ENCODE results near the gene RND3.

The RND3 gene

GRCh38 chr2:150487537-150488429, at the start of gene RND3:
Gene RND3, minus strand, starts transcription at chr2:150487667. Its CDS starts 250 bp downstream, at chr2:150487417.
- peak; percentile 90 to 95 (median 92) for DNase-seq

GRCh38 chr2:150535176-150535575, 47.7 kb upstream of the RND3 start:
- DNase-seq, result no peak

GRCh38 chr2:150532879-150533278, 45.4 kb upstream of the RND3 start:
- DNase-seq, result no peak

- no peak for DNase-seq
Measured at GRCh38 chr2:150532020-150532419, 44.6 kb upstream of the RND3 start.

GRCh38 chr2:150531591-150531990, 44.1 kb upstream of the RND3 start:
- no peak for DNase-seq

- no peak for DNase-seq
Measured at GRCh38 chr2:150530168-150530567, 42.7 kb upstream of the RND3 start.

- DNase-seq, result peak; percentile 19 to 66 (median 20)
Measured at GRCh38 chr2:150528861-150529801, 41.7 kb upstream of the RND3 start.

GRCh38 chr2:150526827-150527226, 39.4 kb upstream of the RND3 start:
- DNase-seq, result peak; percentile 29 to 73 (median 43)

GRCh38 chr2:150526006-150526405, 38.5 kb upstream of the RND3 start:
- DNase-seq, result no peak

GRCh38 chr2:150522269-150522668, 34.8 kb upstream of the RND3 start:
- DNase-seq, result peak in 2 of 3 donors; percentile 16 to 17

GRCh38 chr2:150520887-150521664, 33.6 kb upstream of the RND3 start:
- peak in 1 of 3 donors; percentile 23 for DNase-seq

- no peak for DNase-seq
Measured at GRCh38 chr2:150520033-150520432, 32.6 kb upstream of the RND3 start.

GRCh38 chr2:150517951-150518680, 30.6 kb upstream of the RND3 start:
- DNase-seq, result no peak

- no peak for DNase-seq
Measured at GRCh38 chr2:150513647-150514046, 26.2 kb upstream of the RND3 start.

GRCh38 chr2:150508497-150509137, 21.1 kb upstream of the RND3 start:
- no peak for DNase-seq

GRCh38 chr2:150507071-150507470, 19.6 kb upstream of the RND3 start:
- no peak for DNase-seq

- DNase-seq, result no peak
Measured at GRCh38 chr2:150505178-150505577, 17.7 kb upstream of the RND3 start.

GRCh38 chr2:150495993-150496627, 8.6 kb upstream of the RND3 start:
- no peak for DNase-seq

GRCh38 chr2:150495001-150495400, 7.5 kb upstream of the RND3 start:
- DNase-seq, result no peak

- no peak for DNase-seq
Measured at GRCh38 chr2:150494234-150494945, 6.9 kb upstream of the RND3 start.

Measured in suppressor macrophage treated with lipopolysaccharide for 1 hour (primary cell).